ENCODE data around the gene IST1.

Gene IST1

DNA sequence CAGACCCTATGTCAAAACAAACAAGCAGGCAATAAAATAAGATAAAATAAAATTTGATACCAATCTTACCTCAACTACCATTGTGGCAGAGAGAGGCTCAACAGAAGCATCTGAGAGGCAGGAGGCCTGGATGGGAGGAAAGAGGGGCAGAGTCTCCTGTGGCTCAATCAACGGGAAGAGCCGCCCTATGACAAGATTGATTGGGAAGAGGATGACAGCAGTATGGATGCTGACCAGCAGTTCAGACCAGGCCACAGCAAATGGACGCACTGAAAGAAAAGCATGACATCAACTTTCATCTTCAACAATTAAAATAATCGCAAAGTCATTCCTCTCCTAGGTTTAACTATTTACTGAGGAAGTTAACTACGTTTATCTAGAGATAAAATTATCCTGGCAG is 57.5 kb downstream of the IST1 start:
- H3K36me3 Mint-ChIP-seq (ENCODE audit: low read depth): no peaks in the 10 kb centered on the region
- no peaks in the 10 kb centered on the region for H3K27me3 Mint-ChIP-seq
- H3K4me1 Mint-ChIP-seq (ENCODE audit: low read depth): peaks cover 16% of the 10 kb centered on the region
- H3K9me3 Mint-ChIP-seq: no peaks in the 10 kb centered on the region
- no peak overlapping the region for H3K4me3 Mint-ChIP-seq
- H3K27ac Mint-ChIP-seq: no peak overlapping the region

DNA sequence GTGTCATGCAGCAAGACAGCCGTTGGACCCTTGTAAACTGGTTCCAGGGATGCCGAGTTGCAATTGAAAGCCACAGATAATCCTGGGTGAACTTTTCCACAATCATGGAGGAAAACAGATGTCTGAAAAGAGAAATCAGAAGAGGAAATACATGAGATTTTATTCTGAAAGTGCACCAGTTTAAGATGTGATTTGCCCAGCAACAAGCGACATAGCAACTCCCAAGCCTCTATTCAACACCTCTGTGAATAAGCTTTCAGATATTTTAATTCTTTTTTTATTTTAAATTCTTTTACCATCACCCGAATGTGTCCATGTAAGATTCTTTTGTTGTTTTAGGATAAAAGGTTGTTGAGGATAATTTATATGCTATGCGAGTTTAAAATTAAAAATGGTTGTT is 58.8 kb downstream of the IST1 start:
- Mint-ChIP-seq H3K9me3 (no peaks in the 10 kb centered on the region), H3K4me3 (no peak overlapping the region), H3K4me1 (ENCODE audit: low read depth) (peaks cover 16% of the 10 kb centered on the region), H3K27ac (no peak overlapping the region), H3K27me3 (no peaks in the 10 kb centered on the region), H3K36me3 (ENCODE audit: low read depth) (no peaks in the 10 kb centered on the region)

DNA sequence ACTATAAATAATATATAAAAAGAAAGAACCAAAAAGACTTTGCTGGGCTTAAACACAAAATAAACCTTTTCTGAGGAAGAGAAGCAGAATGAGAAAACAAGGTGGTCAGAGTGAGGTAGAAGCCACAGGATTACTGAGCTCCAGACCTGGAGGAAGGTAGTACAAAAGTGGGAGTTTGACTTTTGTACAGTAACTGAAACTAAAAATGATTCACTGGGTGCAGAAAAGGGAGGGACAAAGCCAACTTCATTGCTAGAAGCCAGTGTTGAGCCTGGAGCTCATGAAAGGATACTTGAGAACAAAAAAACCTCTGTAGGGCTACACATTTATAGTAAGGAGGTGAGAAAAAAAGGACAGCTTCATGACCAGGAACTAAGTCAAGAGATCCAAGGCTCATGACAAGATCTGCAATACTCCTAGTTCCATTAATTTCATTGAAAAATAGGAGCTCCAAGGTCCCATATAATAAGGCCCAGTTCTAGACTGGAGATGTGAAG is 59.4 kb downstream of the IST1 start:
- Mint-ChIP-seq H3K4me1 (ENCODE audit: low read depth) (peaks cover 16% of the 10 kb centered on the region), H3K27me3 (no peaks in the 10 kb centered on the region), H3K27ac (no peak overlapping the region), H3K4me3 (no peak overlapping the region), H3K36me3 (ENCODE audit: low read depth) (no peaks in the 10 kb centered on the region), H3K9me3 (no peaks in the 10 kb centered on the region)

DNA sequence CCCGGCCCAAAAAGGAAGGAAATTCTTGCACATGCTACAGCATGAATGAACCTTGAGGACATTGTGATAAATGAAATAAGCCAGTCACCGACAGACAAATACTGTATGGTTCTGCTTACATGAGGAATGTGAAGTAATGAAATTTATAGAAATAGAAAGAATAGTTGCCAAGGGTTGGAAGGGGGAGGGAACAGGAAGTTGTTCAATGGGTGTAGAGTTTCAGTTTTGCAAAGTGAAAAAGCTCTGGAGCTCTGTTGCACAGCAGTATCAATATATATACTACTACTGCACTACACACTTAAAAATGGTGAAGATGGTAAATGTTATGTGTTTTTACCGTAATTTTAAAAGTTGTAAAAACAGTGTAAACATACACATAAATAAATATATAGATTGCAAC is 61.2 kb downstream of the IST1 start:
- H3K27me3 Mint-ChIP-seq: no peaks in the 10 kb centered on the region
- no peak overlapping the region for H3K4me3 Mint-ChIP-seq
- no peaks in the 10 kb centered on the region for H3K9me3 Mint-ChIP-seq
- peaks cover 16% of the 10 kb centered on the region for H3K4me1 Mint-ChIP-seq (ENCODE audit: low read depth)
- no peaks in the 10 kb centered on the region for H3K36me3 Mint-ChIP-seq (ENCODE audit: low read depth)
- no peak overlapping the region for H3K27ac Mint-ChIP-seq

DNA sequence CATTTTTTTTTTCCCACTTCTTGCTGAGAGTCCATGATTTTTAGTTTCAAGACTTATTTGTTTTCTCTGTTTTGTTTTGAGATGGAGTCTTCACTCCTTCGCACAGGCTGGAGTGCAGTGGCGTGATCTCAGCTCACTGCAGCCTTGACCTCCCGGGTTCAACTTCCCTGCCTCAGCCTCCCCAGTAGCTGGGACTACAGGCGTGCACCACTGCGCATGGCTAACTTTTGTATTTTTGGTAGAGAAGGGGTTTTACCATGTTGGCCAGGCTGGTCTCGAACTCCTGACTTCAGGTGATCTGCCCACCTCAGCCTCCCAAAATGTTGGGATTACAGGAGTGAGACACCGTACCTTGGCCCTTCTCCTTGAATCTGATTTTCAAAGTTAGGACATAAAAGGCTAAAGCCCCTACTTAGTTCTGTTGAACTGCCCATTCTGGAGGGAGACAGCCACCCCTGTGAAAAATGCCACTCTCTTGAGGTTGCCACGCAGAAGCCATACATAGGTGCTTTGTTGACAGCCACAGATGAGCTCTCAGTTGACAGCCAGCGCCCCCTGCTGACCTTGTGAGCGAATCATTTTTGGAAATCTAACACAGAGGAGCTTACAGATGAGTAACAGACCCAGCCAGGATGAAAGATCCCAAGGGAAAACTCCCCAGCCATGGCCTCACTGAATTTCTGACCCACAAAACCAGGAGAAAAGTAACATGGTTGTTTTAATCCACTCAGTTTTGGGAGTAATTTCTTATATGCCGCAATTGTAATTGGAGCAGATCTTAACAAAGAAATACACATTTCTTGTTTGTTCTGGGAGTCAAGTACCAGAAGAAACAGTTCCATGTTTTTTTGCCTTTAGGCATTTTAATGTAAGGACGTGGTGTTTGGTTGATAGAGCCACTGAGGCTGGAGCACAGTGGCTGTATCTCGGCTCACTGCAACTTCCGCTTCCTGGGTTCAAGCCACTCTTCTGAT is 66.0 kb downstream of the IST1 start:
- Mint-ChIP-seq H3K27me3 (no peaks in the 10 kb centered on the region), H3K4me3 (no peak overlapping the region), H3K36me3 (ENCODE audit: low read depth) (no peaks in the 10 kb centered on the region), H3K27ac (no peak overlapping the region), H3K9me3 (no peaks in the 10 kb centered on the region), H3K4me1 (ENCODE audit: low read depth) (peaks cover 5% of the 10 kb centered on the region)

DNA sequence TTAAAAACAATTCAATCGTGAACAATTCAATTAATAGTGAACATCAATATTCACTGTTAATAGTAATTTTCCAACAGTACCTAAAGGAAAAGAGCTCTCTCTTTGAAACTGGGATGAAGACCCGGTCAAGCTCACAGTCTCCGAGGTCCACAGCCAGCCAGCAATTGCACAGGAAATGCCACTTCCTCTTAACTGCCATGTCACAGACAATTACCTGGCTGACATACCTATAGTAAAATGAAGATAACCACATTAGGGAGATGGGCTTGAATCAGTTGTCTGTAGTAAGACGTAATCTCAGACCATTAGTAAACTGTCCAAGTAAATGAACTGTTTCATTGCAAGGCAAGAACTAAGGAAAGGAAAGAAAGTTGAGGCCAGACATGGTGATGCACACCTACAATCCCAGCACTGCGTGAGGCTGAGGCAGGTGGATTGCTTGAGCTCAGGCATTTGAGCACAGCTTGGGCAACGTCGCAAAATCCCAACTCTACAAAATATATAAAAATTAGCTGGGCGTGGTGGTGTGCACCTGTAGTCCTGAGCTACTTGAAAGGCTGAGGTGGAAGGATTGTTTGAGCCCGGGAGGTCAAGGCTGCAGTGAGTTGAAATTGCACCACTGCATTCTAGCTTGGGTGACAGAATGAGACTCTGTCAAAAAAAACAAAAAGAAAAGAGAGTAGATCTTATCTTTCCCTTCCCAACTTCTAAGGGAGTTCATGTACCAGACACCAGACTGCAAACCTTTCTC is 68.0 kb downstream of the IST1 start:
- H3K4me1 Mint-ChIP-seq (ENCODE audit: low read depth): no peaks in the 10 kb centered on the region
- no peak overlapping the region for H3K4me3 Mint-ChIP-seq
- H3K27me3 Mint-ChIP-seq: no peaks in the 10 kb centered on the region
- no peaks in the 10 kb centered on the region for H3K36me3 Mint-ChIP-seq (ENCODE audit: low read depth)
- no peaks in the 10 kb centered on the region for H3K9me3 Mint-ChIP-seq
- H3K27ac Mint-ChIP-seq: no peak overlapping the region

DNA sequence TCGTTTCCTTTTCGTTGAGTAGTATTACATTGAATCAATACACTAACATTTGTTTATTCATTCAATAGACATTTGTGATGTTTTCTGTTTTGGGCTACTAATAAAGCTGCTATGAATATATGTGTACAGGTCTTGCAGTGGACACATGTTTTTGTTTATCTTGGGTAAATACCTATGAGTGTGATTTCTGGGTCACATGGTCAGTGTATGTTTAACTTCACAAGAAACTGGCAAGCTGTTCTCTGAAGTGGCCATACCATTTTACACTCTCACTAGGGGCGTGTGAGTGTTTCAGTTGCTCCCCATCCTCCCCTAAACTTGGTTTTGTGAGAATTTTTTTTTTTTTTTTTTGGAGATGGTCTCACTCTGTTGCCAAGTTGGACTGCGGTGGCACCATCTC is 69.9 kb downstream of the IST1 start:
- H3K27ac Mint-ChIP-seq: no peak overlapping the region
- H3K36me3 Mint-ChIP-seq (ENCODE audit: low read depth): no peaks in the 10 kb centered on the region
- H3K4me3 Mint-ChIP-seq: no peak overlapping the region
- peaks cover 2% of the 10 kb centered on the region for H3K27me3 Mint-ChIP-seq
- no peaks in the 10 kb centered on the region for H3K4me1 Mint-ChIP-seq (ENCODE audit: low read depth)
- H3K9me3 Mint-ChIP-seq: no peaks in the 10 kb centered on the region

DNA sequence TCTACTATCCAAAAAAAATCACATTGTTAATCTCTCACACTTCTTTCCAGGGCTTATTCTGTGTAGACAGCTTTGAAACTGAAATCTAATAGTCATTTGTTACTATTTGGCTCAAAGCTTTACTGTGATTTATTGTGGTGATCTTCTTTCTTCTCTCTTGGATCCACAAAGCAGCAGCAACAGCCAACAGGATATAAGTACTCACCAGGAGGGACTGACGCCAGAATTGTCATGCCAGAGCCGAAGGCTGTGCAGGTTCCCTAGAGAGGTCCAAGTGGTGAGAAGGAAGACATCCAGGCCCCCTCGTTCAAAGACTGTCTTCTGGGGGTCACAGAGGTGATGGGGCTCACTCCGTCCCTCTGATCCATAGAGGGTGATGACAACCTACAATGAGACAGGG is 71.6 kb downstream of the IST1 start:
- Mint-ChIP-seq H3K27ac (no peak overlapping the region), H3K9me3 (no peaks in the 10 kb centered on the region), H3K27me3 (peaks cover 3% of the 10 kb centered on the region)

DNA sequence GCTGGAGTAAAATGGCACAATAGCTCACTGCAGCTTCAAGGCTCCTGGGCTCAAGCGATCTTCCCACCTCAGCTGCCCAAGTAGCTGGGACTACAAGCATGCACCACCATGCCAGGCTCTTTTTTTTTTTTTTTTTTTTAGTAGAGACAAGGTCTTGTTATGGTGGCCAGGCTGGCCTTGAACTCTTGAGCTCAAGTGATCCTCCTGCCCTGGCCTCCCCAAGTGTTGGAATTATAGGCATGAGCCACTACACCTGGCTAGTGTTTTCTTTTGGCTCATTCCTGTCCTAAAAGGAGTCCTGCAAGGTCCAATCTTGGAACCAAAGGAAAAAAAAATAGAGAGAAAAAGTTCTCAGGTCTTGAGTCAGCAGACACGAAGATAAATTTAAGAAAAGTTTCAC is 74.0 kb downstream of the IST1 start:
- Mint-ChIP-seq H3K36me3 (ENCODE audit: low read depth) (no peaks in the 10 kb centered on the region), H3K27ac (no peak overlapping the region), H3K4me1 (ENCODE audit: low read depth) (no peaks in the 10 kb centered on the region), H3K4me3 (no peak overlapping the region), H3K9me3 (no peaks in the 10 kb centered on the region), H3K27me3 (peaks cover 3% of the 10 kb centered on the region)

More for the DNA sequence above, 71.6 kb downstream of the IST1 start:
- Mint-ChIP-seq H3K4me1 (ENCODE audit: low read depth) (no peaks in the 10 kb centered on the region), H3K4me3 (no peak overlapping the region), H3K36me3 (ENCODE audit: low read depth) (no peaks in the 10 kb centered on the region)

DNA sequence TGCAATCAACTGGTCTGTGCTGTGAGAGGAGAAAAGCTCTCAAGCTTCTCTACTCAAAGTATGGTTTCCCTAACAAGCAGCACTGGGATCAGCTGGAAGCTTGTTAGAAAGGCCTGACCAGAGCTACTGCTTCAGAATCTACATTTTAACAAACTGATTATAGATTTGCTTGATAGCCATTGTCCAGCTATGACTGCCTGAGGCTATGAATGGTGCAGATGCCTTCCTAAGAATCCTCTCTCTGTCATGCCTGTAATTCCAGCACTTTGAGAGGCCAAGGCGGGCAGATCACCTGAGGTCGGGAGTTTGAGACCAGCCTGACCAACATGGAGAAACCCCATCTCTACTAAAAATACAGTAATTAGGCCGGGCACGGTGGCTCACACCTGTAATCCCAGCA is 76.2 kb downstream of the IST1 start:
- H3K27me3 Mint-ChIP-seq: peaks cover 3% of the 10 kb centered on the region
- H3K27ac Mint-ChIP-seq: no peak overlapping the region
- no peaks in the 10 kb centered on the region for H3K9me3 Mint-ChIP-seq
- no peak overlapping the region for H3K4me3 Mint-ChIP-seq
- no peaks in the 10 kb centered on the region for H3K36me3 Mint-ChIP-seq (ENCODE audit: low read depth)
- no peaks in the 10 kb centered on the region for H3K4me1 Mint-ChIP-seq (ENCODE audit: low read depth)

DNA sequence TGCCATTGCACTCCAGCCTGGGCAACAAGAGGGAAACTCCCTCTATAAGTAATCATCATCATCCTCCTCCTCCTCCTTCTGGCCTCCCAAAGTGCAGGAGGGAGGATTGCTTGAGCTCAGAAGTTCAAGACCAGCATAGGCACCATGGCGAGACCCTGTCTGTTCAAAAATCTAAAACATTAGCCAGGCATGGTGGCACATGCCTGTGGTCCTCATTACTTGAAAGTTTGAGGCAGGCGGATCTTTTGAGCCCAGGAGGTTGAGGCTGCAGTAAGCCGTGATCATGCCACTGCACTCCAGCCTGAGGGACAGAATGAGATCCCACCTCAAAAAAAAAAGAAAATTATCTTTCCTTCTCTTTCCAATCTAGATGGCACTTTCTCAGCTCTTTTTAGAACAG is 77.0 kb downstream of the IST1 start:
- H3K9me3 Mint-ChIP-seq: no peaks in the 10 kb centered on the region
- no peak overlapping the region for H3K4me3 Mint-ChIP-seq
- H3K27me3 Mint-ChIP-seq: peaks cover 3% of the 10 kb centered on the region
- H3K36me3 Mint-ChIP-seq (ENCODE audit: low read depth): no peaks in the 10 kb centered on the region
- H3K27ac Mint-ChIP-seq: no peak overlapping the region
- no peaks in the 10 kb centered on the region for H3K4me1 Mint-ChIP-seq (ENCODE audit: low read depth)

DNA sequence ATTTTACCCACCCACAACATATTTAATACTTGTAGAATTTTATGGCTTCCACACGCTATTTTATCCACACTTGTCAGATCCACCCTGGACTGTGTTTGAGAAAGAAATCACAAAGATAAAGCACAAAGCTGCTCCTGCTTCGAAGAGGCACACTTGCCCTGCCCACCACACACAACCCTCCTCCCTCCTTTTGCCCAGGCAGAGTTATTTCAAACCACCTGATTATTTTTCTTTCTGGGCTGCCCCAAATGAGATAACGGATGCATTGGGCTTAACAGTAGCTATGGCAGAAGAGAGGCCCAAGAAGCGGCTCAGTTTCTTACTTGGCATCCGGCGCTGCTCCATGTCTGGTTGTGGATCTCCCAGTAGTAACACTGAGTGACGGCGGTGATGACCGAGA is 77.7 kb downstream of the IST1 start:
- no peaks in the 10 kb centered on the region for H3K36me3 Mint-ChIP-seq (ENCODE audit: low read depth)
- no peaks in the 10 kb centered on the region for H3K9me3 Mint-ChIP-seq
- no peaks in the 10 kb centered on the region for H3K4me1 Mint-ChIP-seq (ENCODE audit: low read depth)
- H3K4me3 Mint-ChIP-seq: no peak overlapping the region
- H3K27ac Mint-ChIP-seq: no peak overlapping the region
- H3K27me3 Mint-ChIP-seq: peaks cover 3% of the 10 kb centered on the region

DNA sequence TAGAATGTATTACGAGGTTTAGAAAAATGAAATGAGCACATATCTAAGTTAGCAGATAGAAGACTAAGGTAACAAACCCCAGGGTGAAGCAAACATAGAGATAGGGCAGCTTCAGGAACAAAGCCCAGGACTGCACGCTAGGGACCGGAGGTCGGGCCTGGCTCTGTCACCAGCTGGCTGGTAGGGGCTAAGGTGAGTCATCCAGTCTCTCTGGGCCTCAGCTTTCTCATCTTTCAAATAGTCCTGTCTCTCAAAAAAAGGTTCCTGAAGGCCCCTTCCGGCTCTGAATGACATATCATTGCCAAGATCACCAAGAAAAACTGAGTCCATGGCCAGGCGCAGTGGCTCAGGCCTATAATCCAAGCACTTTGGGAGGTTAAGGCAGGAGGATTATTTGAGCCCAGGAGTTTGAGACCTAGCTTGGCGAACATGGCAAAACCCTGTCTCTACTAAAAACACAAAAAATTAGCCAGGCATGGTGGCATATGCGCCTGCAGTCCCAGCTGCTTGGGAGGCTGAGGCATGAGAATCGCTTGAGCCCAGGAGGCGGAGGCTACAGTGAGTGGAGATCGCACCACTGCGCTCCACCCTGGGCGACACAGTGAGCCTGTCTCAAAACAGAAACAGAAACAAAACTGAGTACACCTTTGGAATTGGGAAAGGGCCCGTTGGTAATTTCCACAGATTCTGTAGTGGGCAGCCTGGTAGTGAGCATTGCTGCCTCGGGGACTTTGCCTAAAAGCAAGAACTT is 78.9 kb downstream of the IST1 start:
- H3K4me3 Mint-ChIP-seq: no peak overlapping the region
- H3K36me3 Mint-ChIP-seq (ENCODE audit: low read depth): no peaks in the 10 kb centered on the region
- no peak overlapping the region for H3K27ac Mint-ChIP-seq
- peaks cover 3% of the 10 kb centered on the region for H3K27me3 Mint-ChIP-seq
- no peaks in the 10 kb centered on the region for H3K9me3 Mint-ChIP-seq
- no peaks in the 10 kb centered on the region for H3K4me1 Mint-ChIP-seq (ENCODE audit: low read depth)
